Hepatocyte (in vitro differentiated cells): ENCODE data around the gene CTSD.

Experiments
- CTCF ChIP-seq: fragments of 200-600 bp; sonication (generic); IDR thresholded peaks from 2 replicates; pipeline ENCODE4 v1.5.1; 2016; ENCODE audit warnings: antibody characterized with exemption, mild to moderate bottlenecking; ENCODE audit not compliant: poor library complexity
- EZH2 ChIP-seq: fragments of 200-600 bp; sonication (generic); IDR thresholded peaks from 2 replicates; pipeline ENCODE4 v1.6.1; 2016; ENCODE audit warnings: antibody characterized with exemption, mild to moderate bottlenecking, borderline replicate concordance

GRCh38 chr11:1733716-1734640 is 29.7 kb downstream of the CTSD start:
- no peak for TF ChIP-seq CTCF
- no peak for TF ChIP-seq EZH2
